Activated CD4-positive, CD25-positive, alpha-beta regulatory T cell treated with anti-CD3 and anti-CD28 coated beads, Interleukin-2, amount 50 U/mL, for 16 hours (primary cell): ENCODE measurements around the gene MYF6.

Experiments
- DNase-seq: peaks from one replicate; pipeline ENCODE4 v3.0.0-alpha.2; 2020; ENCODE audit warnings: low read depth, low spot score

The MYF6 gene

GRCh38 chr12:80756875-80757274, 49.4 kb downstream of the MYF6 start:
- DNase-seq, result no peak
